Gastrocnemius medialis (tissue), 4 donors: ENCODE data around the gene FUOM. TPM values are rescaled to one million over a fixed set of nuclear protein-coding genes. Genes with fewer than 3 reads are reported as not detected.

ENCODE experiments used
- ATAC-seq, 2 donors: fragments of 150-250 bp; one replicate each; pipeline ENCODE4 v1.9.1; 2016
- DNase-seq, 2 donors: peaks; one replicate each; pipeline ENCODE4 v3.0.0-alpha.2; 2019
- H3K27ac ChIP-seq, 4 donors: fragments of 200-600 bp; sonication (generic); 1 replicate in 1 of 4; 2 replicates in 3 of 4; pipeline ENCODE4 v1.5.1; 2016 to 2018; ENCODE audit warnings: mild to moderate bottlenecking in 2 of 4, moderate library complexity in 1 of 4
- H3K27me3 ChIP-seq, 3 donors: fragments of 200-600 bp; sonication (generic) in 2 of 3; 1 replicate in 1 of 3; 2 replicates in 2 of 3; pipeline versions ENCODE4 v1.5.1 to v1.6.0; 2016 to 2019; ENCODE audit warnings: mild to moderate bottlenecking in 1 of 3, moderate library complexity in 1 of 3
- H3K36me3 ChIP-seq, 2 donors: fragments of 200-600 bp; sonication (generic) in 1 of 2; one replicate each; pipeline ENCODE4 v1.5.1; 2017 to 2018
- H3K4me1 ChIP-seq, 2 donors: fragments of 200-600 bp; sonication (generic) in 1 of 2; one replicate each; pipeline ENCODE4 v1.5.1; 2016 to 2017; ENCODE audit warnings: mild to moderate bottlenecking in 2 of 2
- H3K4me3 ChIP-seq, 4 donors: fragments of 200-600 bp; sonication (generic) in 3 of 4; 1 replicate in 1 of 4; 2 replicates in 3 of 4; pipeline ENCODE4 v1.5.1; 2016 to 2019; ENCODE audit warnings: mild to moderate bottlenecking in 2 of 4
- H3K9me3 ChIP-seq, 3 donors: fragments of 200-600 bp; sonication (generic) in 2 of 3; 1 replicate in 1 of 3; 2 replicates in 2 of 3; pipeline ENCODE4 v1.5.1; 2016 to 2019
- POLR2A ChIP-seq, 2 donors: fragments of 450-650 bp; IDR thresholded peaks; one replicate each; pipeline ENCODE4 v1.6.1; 2017; ENCODE audit warnings: antibody characterized with exemption in 2 of 2, mild to moderate bottlenecking in 2 of 2, moderate library complexity in 2 of 2
- in situ Hi-C, 4 donors: fragments of 200-750 bp; cut with MboI; loops; one replicate each; pipeline versions ENCODE4 v1.15.0 to v1.8.0; 2017; ENCODE audit warnings: low sequenced_read_pairs in 4 of 4
- intact Hi-C: fragments of 100-400 bp; cut with DNase I; formaldehyde crosslinking; loops from one replicate; pipeline ENCODE4 v1.15.1; 2023; ENCODE audit warnings: low total_unique reads
- total RNA-seq, 4 donors: library from RNA; depleted of rRNA; stranded (reverse); fragments of >200 nt; gene quantifications; one replicate each; pipeline versions ENCODE4 v1.1.0 to v1.2.3, GENCODE V29; 2016
- TF ChIP-seq, protein P1 (sequence below), 5 experiments: fragments of 450-650 bp in 3 of 5; fragments of 200-600 bp in 2 of 5; sonication (generic) in 2 of 5; IDR thresholded peaks in 4 of 5; conservative IDR thresholded peaks in 1 of 5; 1 replicate in 4 of 5; 2 replicates in 1 of 5; pipeline ENCODE4 v1.5.1; 2016 to 2019; ENCODE audit warnings: antibody characterized with exemption in 5 of 5, mild to moderate bottlenecking in 3 of 5, moderate library complexity in 3 of 5

FUOM gene
- total RNA-seq, 4 donors from 2014 or later, result 3.2 to 8.9 (median 5.6) TPM

DNA sequence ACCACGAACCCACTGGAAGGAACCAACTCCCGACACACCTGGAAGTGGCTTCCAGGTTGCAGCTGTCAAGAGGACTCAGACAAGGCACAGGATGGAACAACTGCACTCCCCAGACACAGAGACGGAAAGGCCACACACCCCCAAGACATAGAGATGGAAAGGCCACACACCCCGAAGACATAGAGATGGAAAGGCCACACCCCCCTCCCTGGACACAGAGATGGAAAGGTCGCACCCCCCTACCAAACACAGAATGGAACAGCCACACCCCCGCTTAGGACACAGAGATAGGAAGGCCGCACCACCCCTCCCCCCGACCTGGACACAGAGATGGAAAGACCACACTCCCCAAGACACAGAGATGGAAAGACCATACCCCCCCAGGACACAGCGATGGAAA lies 41.6 kb downstream of the FUOM start:
- intact Hi-C loops (no loop called here), in situ Hi-C loops (no loop called here)
- no peak overlapping the region for H3K4me3 ChIP-seq
- H3K27me3 ChIP-seq, result peaks cover 12 to 27% (median 16%) of the 10 kb centered on the region in 3 donors
- ATAC-seq (no peak), DNase-seq (no peak)
- H3K4me1 ChIP-seq, result peaks cover 0 to 3% of the 10 kb centered on the region in 2 donors
- H3K36me3 ChIP-seq, result peaks cover 0 to 15% of the 10 kb centered on the region in 2 donors
- no peak overlapping the region for H3K27ac ChIP-seq
- TF ChIP-seq POLR2A (IDR thresholded peaks at IDR 0.05), result no peak
- TF ChIP-seq, protein P1, sequence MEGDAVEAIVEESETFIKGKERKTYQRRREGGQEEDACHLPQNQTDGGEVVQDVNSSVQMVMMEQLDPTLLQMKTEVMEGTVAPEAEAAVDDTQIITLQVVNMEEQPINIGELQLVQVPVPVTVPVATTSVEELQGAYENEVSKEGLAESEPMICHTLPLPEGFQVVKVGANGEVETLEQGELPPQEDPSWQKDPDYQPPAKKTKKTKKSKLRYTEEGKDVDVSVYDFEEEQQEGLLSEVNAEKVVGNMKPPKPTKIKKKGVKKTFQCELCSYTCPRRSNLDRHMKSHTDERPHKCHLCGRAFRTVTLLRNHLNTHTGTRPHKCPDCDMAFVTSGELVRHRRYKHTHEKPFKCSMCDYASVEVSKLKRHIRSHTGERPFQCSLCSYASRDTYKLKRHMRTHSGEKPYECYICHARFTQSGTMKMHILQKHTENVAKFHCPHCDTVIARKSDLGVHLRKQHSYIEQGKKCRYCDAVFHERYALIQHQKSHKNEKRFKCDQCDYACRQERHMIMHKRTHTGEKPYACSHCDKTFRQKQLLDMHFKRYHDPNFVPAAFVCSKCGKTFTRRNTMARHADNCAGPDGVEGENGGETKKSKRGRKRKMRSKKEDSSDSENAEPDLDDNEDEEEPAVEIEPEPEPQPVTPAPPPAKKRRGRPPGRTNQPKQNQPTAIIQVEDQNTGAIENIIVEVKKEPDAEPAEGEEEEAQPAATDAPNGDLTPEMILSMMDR (IDR thresholded peaks at IDR 0.05 in 4 of 5, conservative IDR thresholded peaks at IDR 0.05 in 1 of 5), result no peak
- H3K9me3 ChIP-seq, result no peaks in the 10 kb centered on the region

DNA sequence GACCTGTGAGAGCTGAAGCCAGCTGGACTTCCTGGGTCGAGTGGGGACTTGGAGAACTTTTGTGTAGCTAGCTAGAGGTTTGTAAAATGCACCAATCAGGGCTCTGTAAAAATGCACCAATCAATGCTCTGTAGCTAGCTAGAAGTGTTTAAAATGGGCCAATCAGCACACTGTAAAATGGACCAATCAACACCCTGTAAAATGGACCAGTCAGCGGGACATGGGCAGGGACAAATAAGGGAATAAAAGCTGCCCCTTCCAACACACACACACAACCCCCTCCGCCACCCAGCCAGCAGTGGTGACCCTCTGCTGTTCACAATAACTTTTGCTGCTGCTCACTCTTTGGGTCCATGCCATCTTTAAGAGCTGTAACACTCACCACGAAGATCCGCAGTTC lies 42.0 kb downstream of the FUOM start:
- Histone ChIP-seq H3K36me3 (peaks cover 0 to 16% of the 10 kb centered on the region in 2 donors), H3K4me1 (peaks cover 0 to 3% of the 10 kb centered on the region in 2 donors), H3K4me3 (no peak overlapping the region), H3K27me3 (peaks cover 11 to 23% (median 15%) of the 10 kb centered on the region in 3 donors), H3K27ac (no peak overlapping the region), H3K9me3 (no peaks in the 10 kb centered on the region)
- in situ Hi-C loops (no loop called here), intact Hi-C loops (no loop called here)
- TF ChIP-seq, protein P1 (IDR thresholded peaks at IDR 0.05 in 4 of 5, conservative IDR thresholded peaks at IDR 0.05 in 1 of 5), result no peak
- TF ChIP-seq POLR2A (IDR thresholded peaks at IDR 0.05), result no peak
- ATAC-seq, result no peak
- no peak for DNase-seq

GRCh38 chr10:133314911-133315310 lies 42.9 kb downstream of the FUOM start:
- H3K27ac ChIP-seq, result no peak overlapping the region
- H3K27me3 ChIP-seq, result peaks cover 6 to 15% (median 10%) of the 10 kb centered on the region in 3 donors
- ATAC-seq (no peak), DNase-seq (no peak)
- H3K36me3 ChIP-seq, result peaks cover 0 to 24% of the 10 kb centered on the region in 2 donors
- H3K9me3 ChIP-seq, result no peaks in the 10 kb centered on the region
- TF ChIP-seq, protein P1 (IDR thresholded peaks at IDR 0.05 in 4 of 5, conservative IDR thresholded peaks at IDR 0.05 in 1 of 5), result no peak
- no peak for TF ChIP-seq POLR2A (IDR thresholded peaks at IDR 0.05)
- in situ Hi-C loops (no loop called here), intact Hi-C loops (no loop called here)
- peaks cover 0 to 3% of the 10 kb centered on the region in 2 donors for H3K4me1 ChIP-seq
- no peak overlapping the region for H3K4me3 ChIP-seq

GRCh38 chr10:133313192-133313591 lies 44.6 kb downstream of the FUOM start:
- Histone ChIP-seq H3K27ac (peak overlapping the region in 1 of 4 donors; percentile 26), H3K36me3 (peaks cover 0 to 24% of the 10 kb centered on the region in 2 donors), H3K9me3 (no peaks in the 10 kb centered on the region), H3K27me3 (no peaks in the 10 kb centered on the region), H3K4me1 (peaks cover 0 to 3% of the 10 kb centered on the region in 2 donors), H3K4me3 (no peak overlapping the region)
- ATAC-seq (no peak), DNase-seq (no peak)
- intact Hi-C loops, result no loop called here
- in situ Hi-C loops, result no loop called here
- no peak for TF ChIP-seq POLR2A (IDR thresholded peaks at IDR 0.05)
- TF ChIP-seq, protein P1 (IDR thresholded peaks at IDR 0.05 in 4 of 5, conservative IDR thresholded peaks at IDR 0.05 in 1 of 5), result no peak

- in situ Hi-C loops (no loop called here), intact Hi-C loops (no loop called here)
- TF ChIP-seq, protein P1 (IDR thresholded peaks at IDR 0.05 in 4 of 5, conservative IDR thresholded peaks at IDR 0.05 in 1 of 5), result no peak
- no peak for TF ChIP-seq POLR2A (IDR thresholded peaks at IDR 0.05)
- H3K27me3 ChIP-seq, result no peaks in the 10 kb centered on the region
- peaks cover 3 to 5% of the 10 kb centered on the region in 2 donors for H3K4me1 ChIP-seq
- ATAC-seq (no peak), DNase-seq (no peak)
- H3K9me3 ChIP-seq, result no peaks in the 10 kb centered on the region
- no peak overlapping the region for H3K27ac ChIP-seq
- H3K4me3 ChIP-seq, result no peak overlapping the region
- H3K36me3 ChIP-seq, result peaks cover 0 to 24% of the 10 kb centered on the region in 2 donors
Measured at GRCh38 chr10:133312769-133313145, 45.1 kb downstream of the FUOM start.
